ENCODE data around the gene KRT36.

The KRT36 gene

GRCh38 chr17:41489531-41489930 is at the start of gene KRT36:
Gene KRT36 (minus strand): TSS chr17:41489910. CDS start chr17:41489864, 46 bp downstream.
- no peak for DNase-seq

- DNase-seq = no peak
Observed at GRCh38 chr17:41539071-41539492, 49.4 kb upstream of the KRT36 start.

- no peak for DNase-seq
Observed at GRCh38 chr17:41538565-41538991, 48.9 kb upstream of the KRT36 start.

GRCh38 chr17:41537990-41538389 is 48.3 kb upstream of the KRT36 start:
- no peak for DNase-seq

- no peak for DNase-seq
Observed at GRCh38 chr17:41537614-41537954, 47.9 kb upstream of the KRT36 start.

- no peak for DNase-seq
Observed at GRCh38 chr17:41536741-41537613, 47.3 kb upstream of the KRT36 start.

GRCh38 chr17:41535764-41536481 is 46.2 kb upstream of the KRT36 start:
- no peak for DNase-seq

- DNase-seq = no peak
Observed at GRCh38 chr17:41534899-41535546, 45.3 kb upstream of the KRT36 start.

GRCh38 chr17:41533613-41534012 is 43.9 kb upstream of the KRT36 start:
- DNase-seq = no peak

GRCh38 chr17:41532947-41533570 is 43.3 kb upstream of the KRT36 start:
- no peak for DNase-seq

GRCh38 chr17:41531993-41532392 is 42.3 kb upstream of the KRT36 start:
- DNase-seq = no peak

- no peak for DNase-seq
Observed at GRCh38 chr17:41530062-41531048, 40.6 kb upstream of the KRT36 start.

- DNase-seq = no peak
Observed at GRCh38 chr17:41529491-41529915, 39.8 kb upstream of the KRT36 start.

GRCh38 chr17:41528959-41529353 is 39.2 kb upstream of the KRT36 start:
- no peak for DNase-seq

- peak; percentile 24 for DNase-seq
Observed at GRCh38 chr17:41527063-41528023, 37.6 kb upstream of the KRT36 start.

- DNase-seq = no peak
Observed at GRCh38 chr17:41524261-41524660, 34.6 kb upstream of the KRT36 start.

GRCh38 chr17:41523787-41524186 is 34.1 kb upstream of the KRT36 start:
- DNase-seq = no peak

- no peak for DNase-seq
Observed at GRCh38 chr17:41523225-41523593, 33.5 kb upstream of the KRT36 start.

- no peak for DNase-seq
Observed at GRCh38 chr17:41522301-41523224, 32.9 kb upstream of the KRT36 start.
